Measurements from ENCODE around the gene UBE2D2. TPM values are rescaled to one million over a fixed set of nuclear protein-coding genes. Genes with fewer than 3 reads are reported as not detected.

UBE2D2 gene
- total and polyA plus RNA-seq, 2 of the 13 experiments (the other 11 are each of a cell fraction or from before 2014, with no cell fraction given), result 79.1 to 109 TPM

DNA sequence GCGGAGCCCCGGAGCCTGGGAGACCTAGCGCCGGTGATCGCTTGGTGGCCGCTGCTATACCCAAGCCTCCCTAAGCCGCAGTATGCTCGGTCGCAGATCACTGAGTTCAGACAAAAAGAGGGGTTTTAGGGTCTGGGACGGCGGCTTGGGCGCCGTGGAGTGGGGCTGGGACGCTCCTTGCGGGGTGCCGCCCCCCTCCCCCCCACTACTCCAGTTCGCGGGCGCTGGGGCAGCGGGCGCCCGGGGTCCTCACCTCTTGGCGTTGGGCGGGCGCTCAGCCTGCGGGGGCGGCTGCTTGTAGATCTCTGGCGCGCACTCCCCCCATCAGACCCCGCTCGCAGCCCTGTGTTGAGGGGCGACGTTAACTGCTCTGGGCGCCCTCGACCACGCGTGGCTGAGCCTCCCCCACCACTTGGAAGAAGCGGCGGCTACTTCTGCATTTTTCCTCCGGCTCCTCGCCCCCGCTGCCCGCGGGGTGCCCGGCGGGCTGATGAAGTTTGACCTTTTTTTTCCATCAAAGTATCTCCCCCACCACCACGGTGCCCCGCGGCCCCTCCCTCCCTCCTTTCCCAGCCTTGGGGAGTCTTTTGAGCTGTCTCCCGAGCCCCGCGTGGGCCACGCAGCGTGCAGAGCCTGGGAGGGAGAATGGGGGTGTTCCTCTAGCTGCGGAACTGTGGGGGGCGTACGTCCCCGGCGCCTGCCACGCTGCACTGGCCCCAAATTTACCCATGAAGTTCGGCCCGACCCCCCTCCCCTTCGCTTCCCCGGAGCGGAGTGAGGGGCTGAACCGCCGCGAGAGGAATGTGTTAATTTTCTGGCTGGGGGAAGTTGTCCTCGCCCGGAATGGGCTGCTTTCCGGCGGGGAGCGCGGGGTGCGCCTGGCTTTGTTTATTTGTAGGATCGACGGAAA, 88.2 kb downstream of the UBE2D2 start (continued):
- TF ChIP-seq ZNF562 (CRISPR knock-in tag; IDR thresholded peaks at IDR 0.05; ENCODE audit: borderline replicate concordance) (no peak), ZNF672 (CRISPR knock-in tag; IDR thresholded peaks at IDR 0.05) (no peak), ZNF746 (CRISPR knock-in tag; IDR thresholded peaks at IDR 0.05) (0 out of 2 replicates have a peak, but pooled peaks have one; percentile 14), NAIF1 (CRISPR knock-in tag; IDR thresholded peaks at IDR 0.05; ENCODE audit: borderline replicate concordance) (0 out of 2 replicates have a peak, but pooled peaks have one; percentile 2), MEIS2 (CRISPR knock-in tag; IDR thresholded peaks at IDR 0.05) (0 out of 2 replicates have a peak, but pooled peaks have one; percentile 10), ZNF883 (CRISPR knock-in tag; IDR thresholded peaks at IDR 0.05; ENCODE audit: not compliant biosample characterization) (no peak), ZBTB7B (CRISPR knock-in tag; IDR thresholded peaks at IDR 0.05) (peak; percentile 59), ISL2 (CRISPR knock-in tag; IDR thresholded peaks at IDR 0.05) (0 out of 2 replicates have a peak, but pooled peaks have one; percentile 5), ZC3H13 (CRISPR knock-in tag; IDR thresholded peaks at IDR 0.05) (no peak), PCBP1 (IDR thresholded peaks at IDR 0.05; ENCODE audit: borderline replicate concordance, low read depth, low read length) (0 out of 2 replicates have a peak, but pooled peaks have one; percentile 15)
- TF ChIP-seq, protein P1, sequence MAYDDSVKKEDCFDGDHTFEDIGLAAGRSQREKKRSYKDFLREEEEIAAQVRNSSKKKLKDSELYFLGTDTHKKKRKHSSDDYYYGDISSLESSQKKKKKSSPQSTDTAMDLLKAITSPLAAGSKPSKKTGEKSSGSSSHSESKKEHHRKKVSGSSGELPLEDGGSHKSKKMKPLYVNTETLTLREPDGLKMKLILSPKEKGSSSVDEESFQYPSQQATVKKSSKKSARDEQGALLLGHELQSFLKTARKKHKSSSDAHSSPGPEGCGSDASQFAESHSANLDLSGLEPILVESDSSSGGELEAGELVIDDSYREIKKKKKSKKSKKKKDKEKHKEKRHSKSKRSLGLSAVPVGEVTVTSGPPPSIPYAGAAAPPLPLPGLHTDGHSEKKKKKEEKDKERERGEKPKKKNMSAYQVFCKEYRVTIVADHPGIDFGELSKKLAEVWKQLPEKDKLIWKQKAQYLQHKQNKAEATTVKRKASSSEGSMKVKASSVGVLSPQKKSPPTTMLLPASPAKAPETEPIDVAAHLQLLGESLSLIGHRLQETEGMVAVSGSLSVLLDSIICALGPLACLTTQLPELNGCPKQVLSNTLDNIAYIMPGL (CRISPR knock-in tag; IDR thresholded peaks at IDR 0.05; ENCODE audit: borderline replicate concordance in 1 of 2, low read depth in 1 of 2), result 0 out of 4 replicates have a peak, but pooled peaks of 1 of the 2 experiments have one; percentile 4
- TF ChIP-seq, protein P2, sequence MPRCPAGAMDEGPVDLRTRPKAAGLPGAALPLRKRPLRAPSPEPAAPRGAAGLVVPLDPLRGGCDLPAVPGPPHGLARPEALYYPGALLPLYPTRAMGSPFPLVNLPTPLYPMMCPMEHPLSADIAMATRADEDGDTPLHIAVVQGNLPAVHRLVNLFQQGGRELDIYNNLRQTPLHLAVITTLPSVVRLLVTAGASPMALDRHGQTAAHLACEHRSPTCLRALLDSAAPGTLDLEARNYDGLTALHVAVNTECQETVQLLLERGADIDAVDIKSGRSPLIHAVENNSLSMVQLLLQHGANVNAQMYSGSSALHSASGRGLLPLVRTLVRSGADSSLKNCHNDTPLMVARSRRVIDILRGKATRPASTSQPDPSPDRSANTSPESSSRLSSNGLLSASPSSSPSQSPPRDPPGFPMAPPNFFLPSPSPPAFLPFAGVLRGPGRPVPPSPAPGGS (CRISPR knock-in tag; IDR thresholded peaks at IDR 0.05), result 0 out of 2 replicates have a peak, but pooled peaks have one; percentile 19
- TF ChIP-seq, protein P3, sequence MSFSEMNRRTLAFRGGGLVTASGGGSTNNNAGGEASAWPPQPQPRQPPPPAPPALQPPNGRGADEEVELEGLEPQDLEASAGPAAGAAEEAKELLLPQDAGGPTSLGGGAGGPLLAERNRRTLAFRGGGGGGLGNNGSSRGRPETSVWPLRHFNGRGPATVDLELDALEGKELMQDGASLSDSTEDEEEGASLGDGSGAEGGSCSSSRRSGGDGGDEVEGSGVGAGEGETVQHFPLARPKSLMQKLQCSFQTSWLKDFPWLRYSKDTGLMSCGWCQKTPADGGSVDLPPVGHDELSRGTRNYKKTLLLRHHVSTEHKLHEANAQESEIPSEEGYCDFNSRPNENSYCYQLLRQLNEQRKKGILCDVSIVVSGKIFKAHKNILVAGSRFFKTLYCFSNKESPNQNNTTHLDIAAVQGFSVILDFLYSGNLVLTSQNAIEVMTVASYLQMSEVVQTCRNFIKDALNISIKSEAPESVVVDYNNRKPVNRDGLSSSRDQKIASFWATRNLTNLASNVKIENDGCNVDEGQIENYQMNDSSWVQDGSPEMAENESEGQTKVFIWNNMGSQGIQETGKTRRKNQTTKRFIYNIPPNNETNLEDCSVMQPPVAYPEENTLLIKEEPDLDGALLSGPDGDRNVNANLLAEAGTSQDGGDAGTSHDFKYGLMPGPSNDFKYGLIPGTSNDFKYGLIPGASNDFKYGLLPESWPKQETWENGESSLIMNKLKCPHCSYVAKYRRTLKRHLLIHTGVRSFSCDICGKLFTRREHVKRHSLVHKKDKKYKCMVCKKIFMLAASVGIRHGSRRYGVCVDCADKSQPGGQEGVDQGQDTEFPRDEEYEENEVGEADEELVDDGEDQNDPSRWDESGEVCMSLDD (CRISPR knock-in tag; IDR thresholded peaks at IDR 0.05; ENCODE audit: borderline replicate concordance), result peak; percentile 89
